ENCODE results near the gene SUSD3. TPM values are rescaled to one million over a fixed set of nuclear protein-coding genes. Genes with fewer than 3 reads are reported as not detected.

SUSD3 gene
- total RNA-seq, 1 experiment from 2014 or later, result 2.2 TPM

- no peaks in the 10 kb centered on the region for H3K9me3 Mint-ChIP-seq (ENCODE audit: unreplicated experiment)
- no peak for DNase-seq
- H3K36me3 Mint-ChIP-seq (ENCODE audit: insufficient read depth, unreplicated experiment), result peaks cover 3% of the 10 kb centered on the region
- no TSS peak for BruUV-seq (replicated peaks)
- no peaks in the 10 kb centered on the region for H3K4me1 ChIP-seq
- no peak overlapping the region for H3K4me3 ChIP-seq (ENCODE audit: low read depth, low read length)
- H3K27me3 Mint-ChIP-seq (ENCODE audit: insufficient read depth, unreplicated experiment), result no peaks in the 10 kb centered on the region
- CTCF ChIA-PET, result no interaction called here
- no peaks in the 10 kb centered on the region for H3K27me3 ChIP-seq (replicated peaks; ENCODE audit: control insufficient read depth, insufficient read depth, low read length)
- POLR2A ChIA-PET, result no interaction called here
- H3K4me1 Mint-ChIP-seq (ENCODE audit: low read depth, unreplicated experiment), result no peaks in the 10 kb centered on the region
- no peak for TF ChIP-seq CTCF (IDR thresholded peaks at IDR 0.05; ENCODE audit: insufficient read depth in 1 of 2, low read depth in 1 of 2, low read length in 1 of 2, severe bottlenecking in 1 of 2, unreplicated experiment in 1 of 2)
- no peaks in the 10 kb centered on the region for H3K9me3 ChIP-seq
- H3K27ac Mint-ChIP-seq (ENCODE audit: unreplicated experiment), result no peak overlapping the region
- no peaks in the 10 kb centered on the region for H3K36me3 ChIP-seq (ENCODE audit: control insufficient read depth, insufficient read depth, low read length)
- intact Hi-C loops (cut with micrococcal nuclease; ENCODE audit: unreplicated experiment), result no loop called here
- H3K4me3 Mint-ChIP-seq (ENCODE audit: unreplicated experiment), result no peak overlapping the region
Measured at GRCh38 chr9:93043122-93043521, 15.4 kb upstream of the SUSD3 start.

- H3K36me3 Mint-ChIP-seq (ENCODE audit: insufficient read depth, unreplicated experiment), result no peaks in the 10 kb centered on the region
- DNase-seq, result no peak
- POLR2A ChIA-PET, result no interaction called here
Measured at GRCh38 chr9:93045521-93045920, 13.0 kb upstream of the SUSD3 start.

GRCh38 chr9:93048566-93049448 lies 9.7 kb upstream of the SUSD3 start:
- POLR2A ChIA-PET, result no interaction called here
- CTCF ChIA-PET, result no interaction called here
- TF ChIP-seq CTCF (IDR thresholded peaks at IDR 0.05; ENCODE audit: insufficient read depth in 1 of 2, low read depth in 1 of 2, low read length in 1 of 2, severe bottlenecking in 1 of 2, unreplicated experiment in 1 of 2), result no peak
- Histone ChIP-seq H3K4me3 (ENCODE audit: low read depth, low read length) (no peak overlapping the region), H3K27me3 (replicated peaks; ENCODE audit: control insufficient read depth, insufficient read depth, low read length) (no peaks in the 10 kb centered on the region), H3K36me3 (ENCODE audit: control insufficient read depth, insufficient read depth, low read length) (no peaks in the 10 kb centered on the region), H3K4me1 (no peaks in the 10 kb centered on the region), H3K9me3 (no peaks in the 10 kb centered on the region)
- no peak overlapping the region for H3K4me3 Mint-ChIP-seq (ENCODE audit: unreplicated experiment)
- no peaks in the 10 kb centered on the region for H3K36me3 Mint-ChIP-seq (ENCODE audit: insufficient read depth, unreplicated experiment)
- no TSS peak for BruUV-seq (replicated peaks)
- DNase-seq, result no peak
- no peaks in the 10 kb centered on the region for H3K9me3 Mint-ChIP-seq (ENCODE audit: unreplicated experiment)
- no peaks in the 10 kb centered on the region for H3K4me1 Mint-ChIP-seq (ENCODE audit: low read depth, unreplicated experiment)
- H3K27me3 Mint-ChIP-seq (ENCODE audit: insufficient read depth, unreplicated experiment), result no peaks in the 10 kb centered on the region
- peak overlapping the region; percentile 53 for H3K27ac Mint-ChIP-seq (ENCODE audit: unreplicated experiment)
- intact Hi-C loops (cut with micrococcal nuclease; ENCODE audit: unreplicated experiment), result no loop called here

More at GRCh38 chr9:93045521-93045920, 13.0 kb upstream of the SUSD3 start:
- CTCF ChIA-PET, result no interaction called here
- TF ChIP-seq CTCF (IDR thresholded peaks at IDR 0.05; ENCODE audit: insufficient read depth in 1 of 2, low read depth in 1 of 2, low read length in 1 of 2, severe bottlenecking in 1 of 2, unreplicated experiment in 1 of 2), result no peak
- Histone ChIP-seq H3K27me3 (replicated peaks; ENCODE audit: control insufficient read depth, insufficient read depth, low read length) (no peaks in the 10 kb centered on the region), H3K36me3 (ENCODE audit: control insufficient read depth, insufficient read depth, low read length) (no peaks in the 10 kb centered on the region), H3K4me3 (ENCODE audit: low read depth, low read length) (no peak overlapping the region), H3K9me3 (no peaks in the 10 kb centered on the region), H3K4me1 (no peaks in the 10 kb centered on the region)
- Mint-ChIP-seq H3K4me3 (ENCODE audit: unreplicated experiment) (no peak overlapping the region), H3K27ac (ENCODE audit: unreplicated experiment) (no peak overlapping the region), H3K4me1 (ENCODE audit: low read depth, unreplicated experiment) (no peaks in the 10 kb centered on the region), H3K27me3 (ENCODE audit: insufficient read depth, unreplicated experiment) (no peaks in the 10 kb centered on the region), H3K9me3 (ENCODE audit: unreplicated experiment) (no peaks in the 10 kb centered on the region)
- no TSS peak for BruUV-seq (replicated peaks)
- intact Hi-C loops (cut with micrococcal nuclease; ENCODE audit: unreplicated experiment), result no loop called here
